WTC11 (cell line): ENCODE results near the gene NUDCD2. TPM values are rescaled to one million over a fixed set of nuclear protein-coding genes. Genes with fewer than 3 reads are reported as not detected.

Source experiments
- ATAC-seq: fragments of 200-7000 bp; cut with Tn5 transposase; 2 replicates; pipeline ENCODE4 v1.10.0; 2021; ENCODE audit warnings: mild to moderate bottlenecking, moderate library complexity
- CTCF ChIA-PET: fragments of 300-600 bp; sonication (Branson Sonifier 250); formaldehyde crosslinking; loops from one replicate; lab custom pipeline; 2021; ENCODE audit warnings: antibody characterized with exemption; lab: Charles Lee
- POLR2A ChIA-PET: fragments of 350-600 bp; sonication (Branson Sonifier 250); formaldehyde crosslinking; loops from one replicate; lab custom pipeline; 2021; ENCODE audit warnings: antibody characterized with exemption; lab: Charles Lee
- DNase-seq: peaks from one replicate; pipeline ENCODE4 v3.0.0; 2021; ENCODE audit warnings: low spot score
- H3K27ac Mint-ChIP-seq: 2 replicates; pipeline ENCODE4 v1.8.0; 2021; ENCODE audit warnings: mixed read lengths
- H3K27me3 Mint-ChIP-seq: 2 replicates; pipeline ENCODE4 v1.8.0; 2021; ENCODE audit warnings: low read depth, mild to moderate bottlenecking, moderate library complexity, mixed read lengths
- H3K36me3 Mint-ChIP-seq: 2 replicates; pipeline ENCODE4 v1.8.0; 2021; ENCODE audit warnings: mixed read lengths
- H3K4me1 Mint-ChIP-seq: 2 replicates; pipeline ENCODE4 v1.8.0; 2022; ENCODE audit warnings: mixed read lengths
- H3K4me3 Mint-ChIP-seq: 2 replicates; pipeline ENCODE4 v1.8.0; 2021; ENCODE audit warnings: mild to moderate bottlenecking, moderate library complexity, mixed read lengths
- H3K9me3 Mint-ChIP-seq: 2 replicates; pipeline ENCODE4 v1.8.0; 2021; ENCODE audit warnings: mixed read lengths
- ATF1 ChIP-seq: sonication (generic); formaldehyde crosslinking; IDR thresholded peaks from 2 replicates; pipeline ENCODE4 v1.8.1; 2023; ENCODE audit warnings: mild to moderate bottlenecking, moderate library complexity, missing genetic modification reagents
- CREM ChIP-seq: sonication (generic); formaldehyde crosslinking; IDR thresholded peaks from 2 replicates; pipeline ENCODE4 v1.8.1; 2022; ENCODE audit warnings: mild to moderate bottlenecking, missing genetic modification reagents, moderate library complexity
- FOXP1 ChIP-seq: sonication (generic); formaldehyde crosslinking; IDR thresholded peaks from 2 replicates; pipeline ENCODE4 v1.8.0; 2022; ENCODE audit warnings: missing genetic modification reagents, mild to moderate bottlenecking, moderate library complexity, borderline replicate concordance
- GRHL2 ChIP-seq: fragments of 250-450 bp; sonication (Bioruptor Pico); IDR thresholded peaks from 2 replicates; pipeline ENCODE4 v1.8.0; 2022; ENCODE audit warnings: mild to moderate bottlenecking, moderate library complexity; ENCODE audit not compliant: insufficient replicate concordance, severe bottlenecking
- HMGA2 ChIP-seq: fragments of 250-450 bp; sonication (Bioruptor Pico); IDR thresholded peaks from 2 replicates; pipeline ENCODE4 v1.4.0; 2021; ENCODE audit warnings: mild to moderate bottlenecking, moderate library complexity
- JUN ChIP-seq: sonication (generic); formaldehyde crosslinking; IDR thresholded peaks from 2 replicates; pipeline ENCODE4 v1.8.0; 2023; ENCODE audit warnings: mild to moderate bottlenecking, missing genetic modification reagents
- MXD4 ChIP-seq: fragments of 250-450 bp; sonication (Bioruptor Pico); IDR thresholded peaks from 2 replicates; pipeline ENCODE4 v1.8.0; 2021; ENCODE audit warnings: mild to moderate bottlenecking, moderate library complexity, borderline replicate concordance
- NR3C1 ChIP-seq: sonication (generic); formaldehyde crosslinking; conservative IDR thresholded peaks from 2 replicates; pipeline ENCODE4 v1.8.1; 2023; ENCODE audit warnings: low read depth, mild to moderate bottlenecking, missing genetic modification reagents
- SMAD4 ChIP-seq: sonication (generic); formaldehyde crosslinking; IDR thresholded peaks from 2 replicates; pipeline ENCODE4 v1.8.0; 2022; ENCODE audit warnings: mild to moderate bottlenecking, missing genetic modification reagents
- SOX15 ChIP-seq: fragments of 250-450 bp; sonication (Bioruptor Pico); IDR thresholded peaks from 2 replicates; pipeline ENCODE4 v1.9.0; 2021; ENCODE audit warnings: mild to moderate bottlenecking
- TP53 ChIP-seq: sonication (generic); formaldehyde crosslinking; IDR thresholded peaks from 2 replicates; pipeline ENCODE4 v1.8.1; 2023; ENCODE audit warnings: mild to moderate bottlenecking, missing genetic modification reagents
- ZNF219 ChIP-seq: sonication (generic); formaldehyde crosslinking; IDR thresholded peaks from 2 replicates; pipeline ENCODE4 v1.8.0; 2023; ENCODE audit warnings: missing genetic modification reagents, mild to moderate bottlenecking, borderline replicate concordance
- total RNA-seq: library from RNA; stranded (reverse); gene quantifications from 3 replicates; pipeline ENCODE4 v1.2.3, GENCODE V29; 2021
- TF ChIP-seq, protein P1 (sequence below): sonication (generic); formaldehyde crosslinking; IDR thresholded peaks from 2 replicates; pipeline ENCODE4 v1.8.0; 2023; ENCODE audit warnings: mild to moderate bottlenecking, missing genetic modification reagents
- TF ChIP-seq, protein P2 (sequence below): fragments of 250-450 bp; sonication (Bioruptor Pico); IDR thresholded peaks from 2 replicates; pipeline ENCODE4 v1.9.0; 2021; ENCODE audit warnings: mild to moderate bottlenecking, borderline replicate concordance
- TF ChIP-seq, protein P3 (sequence below): sonication (generic); formaldehyde crosslinking; IDR thresholded peaks from 2 replicates; pipeline ENCODE4 v1.8.0; 2023; ENCODE audit warnings: missing genetic modification reagents
- TF ChIP-seq, protein P4 (sequence below): sonication (generic); formaldehyde crosslinking; IDR thresholded peaks from 2 replicates; pipeline ENCODE4 v1.8.1; 2023; ENCODE audit warnings: mild to moderate bottlenecking, missing genetic modification reagents, borderline replicate concordance
- TF ChIP-seq, protein P5 (sequence below): sonication (generic); formaldehyde crosslinking; IDR thresholded peaks from 2 replicates; pipeline ENCODE4 v1.8.0; 2022; ENCODE audit warnings: mild to moderate bottlenecking, missing genetic modification reagents
- TF ChIP-seq, protein P6 (sequence below): fragments of 250-450 bp; sonication (Bioruptor Pico); IDR thresholded peaks from 2 replicates; pipeline ENCODE4 v1.9.0; 2021; ENCODE audit warnings: mild to moderate bottlenecking

NUDCD2 gene
- total RNA-seq, 1 experiment from 2014 or later: 73.4 TPM

DNA sequence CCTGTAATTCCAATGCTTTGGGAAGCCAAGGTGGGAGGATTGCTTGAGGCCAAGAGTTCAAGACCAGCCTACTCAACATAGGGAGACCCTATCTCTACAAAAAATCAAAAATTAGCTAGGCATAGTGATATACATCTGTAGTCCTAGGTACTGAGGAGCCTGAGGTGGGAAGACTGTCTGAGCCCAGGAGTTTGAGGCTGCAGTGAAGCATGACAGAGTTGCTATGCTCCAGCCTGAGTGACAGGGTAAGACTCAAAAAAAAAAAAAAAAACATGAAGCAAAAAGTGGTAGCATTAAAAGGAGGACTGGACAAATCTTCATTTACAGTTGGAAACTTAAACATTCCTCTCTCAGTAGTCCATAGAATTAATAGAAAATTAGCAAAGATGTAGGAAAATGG is 12.7 kb downstream of the NUDCD2 start (continued):
- TF ChIP-seq, protein P1, sequence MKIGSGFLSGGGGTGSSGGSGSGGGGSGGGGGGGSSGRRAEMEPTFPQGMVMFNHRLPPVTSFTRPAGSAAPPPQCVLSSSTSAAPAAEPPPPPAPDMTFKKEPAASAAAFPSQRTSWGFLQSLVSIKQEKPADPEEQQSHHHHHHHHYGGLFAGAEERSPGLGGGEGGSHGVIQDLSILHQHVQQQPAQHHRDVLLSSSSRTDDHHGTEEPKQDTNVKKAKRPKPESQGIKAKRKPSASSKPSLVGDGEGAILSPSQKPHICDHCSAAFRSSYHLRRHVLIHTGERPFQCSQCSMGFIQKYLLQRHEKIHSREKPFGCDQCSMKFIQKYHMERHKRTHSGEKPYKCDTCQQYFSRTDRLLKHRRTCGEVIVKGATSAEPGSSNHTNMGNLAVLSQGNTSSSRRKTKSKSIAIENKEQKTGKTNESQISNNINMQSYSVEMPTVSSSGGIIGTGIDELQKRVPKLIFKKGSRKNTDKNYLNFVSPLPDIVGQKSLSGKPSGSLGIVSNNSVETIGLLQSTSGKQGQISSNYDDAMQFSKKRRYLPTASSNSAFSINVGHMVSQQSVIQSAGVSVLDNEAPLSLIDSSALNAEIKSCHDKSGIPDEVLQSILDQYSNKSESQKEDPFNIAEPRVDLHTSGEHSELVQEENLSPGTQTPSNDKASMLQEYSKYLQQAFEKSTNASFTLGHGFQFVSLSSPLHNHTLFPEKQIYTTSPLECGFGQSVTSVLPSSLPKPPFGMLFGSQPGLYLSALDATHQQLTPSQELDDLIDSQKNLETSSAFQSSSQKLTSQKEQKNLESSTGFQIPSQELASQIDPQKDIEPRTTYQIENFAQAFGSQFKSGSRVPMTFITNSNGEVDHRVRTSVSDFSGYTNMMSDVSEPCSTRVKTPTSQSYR (CRISPR knock-in tag): no peak
- TF ChIP-seq JUN: no peak
- TF ChIP-seq HMGA2 (CRISPR knock-in tag): no peak
- no peak for TF ChIP-seq SOX15 (CRISPR knock-in tag)

DNA sequence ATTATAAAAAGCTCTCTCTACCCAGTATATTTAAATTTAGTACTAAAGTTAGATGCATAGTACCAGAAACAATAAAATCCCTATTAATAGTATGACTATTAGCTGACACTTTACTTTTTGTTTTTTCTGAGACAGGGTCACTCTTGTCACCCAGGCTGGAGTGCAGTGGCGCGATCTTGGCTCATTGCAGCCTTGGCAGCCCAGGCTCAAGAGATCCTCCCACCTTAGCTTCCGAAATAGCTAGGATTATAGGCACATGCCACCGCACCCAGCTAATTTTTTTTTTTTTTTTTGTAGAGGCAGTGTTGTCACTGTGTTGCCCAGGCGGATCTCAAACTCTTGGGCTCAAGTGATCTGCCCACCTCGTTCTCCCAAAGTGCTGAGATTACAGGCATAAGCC is 14.6 kb downstream of the NUDCD2 start:
- DNase-seq (no peak), ATAC-seq (no peak; the same call in 1 of the 2 replicates)
- ChIA-PET POLR2A (interaction anchor here (0.6 kb wide), 1 partner anchor 10 kb away, joined by 3 read pairs; no protein-coding TSS in a partner anchor), CTCF (no interaction called here)
- H3K9me3 Mint-ChIP-seq: peaks cover 9% of the 10 kb centered on the region
- peaks cover 82% of the 10 kb centered on the region for H3K36me3 Mint-ChIP-seq
- H3K4me1 Mint-ChIP-seq: peaks cover 8% of the 10 kb centered on the region
- TF ChIP-seq ZNF219 (CRISPR knock-in tag): no peak
- TF ChIP-seq, protein P2, sequence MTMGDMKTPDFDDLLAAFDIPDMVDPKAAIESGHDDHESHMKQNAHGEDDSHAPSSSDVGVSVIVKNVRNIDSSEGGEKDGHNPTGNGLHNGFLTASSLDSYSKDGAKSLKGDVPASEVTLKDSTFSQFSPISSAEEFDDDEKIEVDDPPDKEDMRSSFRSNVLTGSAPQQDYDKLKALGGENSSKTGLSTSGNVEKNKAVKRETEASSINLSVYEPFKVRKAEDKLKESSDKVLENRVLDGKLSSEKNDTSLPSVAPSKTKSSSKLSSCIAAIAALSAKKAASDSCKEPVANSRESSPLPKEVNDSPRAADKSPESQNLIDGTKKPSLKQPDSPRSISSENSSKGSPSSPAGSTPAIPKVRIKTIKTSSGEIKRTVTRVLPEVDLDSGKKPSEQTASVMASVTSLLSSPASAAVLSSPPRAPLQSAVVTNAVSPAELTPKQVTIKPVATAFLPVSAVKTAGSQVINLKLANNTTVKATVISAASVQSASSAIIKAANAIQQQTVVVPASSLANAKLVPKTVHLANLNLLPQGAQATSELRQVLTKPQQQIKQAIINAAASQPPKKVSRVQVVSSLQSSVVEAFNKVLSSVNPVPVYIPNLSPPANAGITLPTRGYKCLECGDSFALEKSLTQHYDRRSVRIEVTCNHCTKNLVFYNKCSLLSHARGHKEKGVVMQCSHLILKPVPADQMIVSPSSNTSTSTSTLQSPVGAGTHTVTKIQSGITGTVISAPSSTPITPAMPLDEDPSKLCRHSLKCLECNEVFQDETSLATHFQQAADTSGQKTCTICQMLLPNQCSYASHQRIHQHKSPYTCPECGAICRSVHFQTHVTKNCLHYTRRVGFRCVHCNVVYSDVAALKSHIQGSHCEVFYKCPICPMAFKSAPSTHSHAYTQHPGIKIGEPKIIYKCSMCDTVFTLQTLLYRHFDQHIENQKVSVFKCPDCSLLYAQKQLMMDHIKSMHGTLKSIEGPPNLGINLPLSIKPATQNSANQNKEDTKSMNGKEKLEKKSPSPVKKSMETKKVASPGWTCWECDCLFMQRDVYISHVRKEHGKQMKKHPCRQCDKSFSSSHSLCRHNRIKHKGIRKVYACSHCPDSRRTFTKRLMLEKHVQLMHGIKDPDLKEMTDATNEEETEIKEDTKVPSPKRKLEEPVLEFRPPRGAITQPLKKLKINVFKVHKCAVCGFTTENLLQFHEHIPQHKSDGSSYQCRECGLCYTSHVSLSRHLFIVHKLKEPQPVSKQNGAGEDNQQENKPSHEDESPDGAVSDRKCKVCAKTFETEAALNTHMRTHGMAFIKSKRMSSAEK (CRISPR knock-in tag): no peak
- no peak for TF ChIP-seq MXD4
- H3K4me3 Mint-ChIP-seq: no peak overlapping the region
- H3K27me3 Mint-ChIP-seq: no peaks in the 10 kb centered on the region
- no peak overlapping the region for H3K27ac Mint-ChIP-seq

DNA sequence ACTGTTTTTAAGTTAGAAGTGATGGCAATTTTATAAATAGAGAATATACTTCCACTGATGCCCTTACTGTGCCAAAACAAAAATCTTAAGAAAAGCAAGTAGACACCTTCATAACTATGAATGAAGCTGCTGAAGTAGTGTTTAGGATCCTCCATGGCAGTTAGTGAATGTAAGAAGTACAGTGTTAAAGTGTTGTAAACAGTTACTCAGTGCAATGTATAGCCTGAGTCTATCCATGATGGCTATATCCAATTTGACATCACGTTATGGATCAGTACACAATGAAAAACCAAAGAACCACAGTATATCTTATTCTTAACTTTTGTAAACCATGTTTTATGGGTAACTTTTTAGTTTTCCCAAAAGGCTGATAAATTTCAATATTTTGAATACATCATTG is 15.4 kb downstream of the NUDCD2 start:
- DNase-seq (no peak), ATAC-seq (no peak)
- peaks cover 15% of the 10 kb centered on the region for H3K4me1 Mint-ChIP-seq
- H3K27ac Mint-ChIP-seq: no peak overlapping the region
- H3K4me3 Mint-ChIP-seq: no peak overlapping the region
- H3K27me3 Mint-ChIP-seq: no peaks in the 10 kb centered on the region
- peaks cover 9% of the 10 kb centered on the region for H3K9me3 Mint-ChIP-seq
- ChIA-PET POLR2A (no interaction called here), CTCF (no interaction called here)
- peaks cover 89% of the 10 kb centered on the region for H3K36me3 Mint-ChIP-seq
- TF ChIP-seq CREM (no peak), FOXP1 (CRISPR knock-in tag) (no peak), ATF1 (CRISPR knock-in tag) (no peak), ZNF219 (CRISPR knock-in tag) (no peak), TP53 (CRISPR knock-in tag) (no peak), GRHL2 (CRISPR knock-in tag) (no peak), NR3C1 (no peak), SMAD4 (no peak)
- TF ChIP-seq, protein P3, sequence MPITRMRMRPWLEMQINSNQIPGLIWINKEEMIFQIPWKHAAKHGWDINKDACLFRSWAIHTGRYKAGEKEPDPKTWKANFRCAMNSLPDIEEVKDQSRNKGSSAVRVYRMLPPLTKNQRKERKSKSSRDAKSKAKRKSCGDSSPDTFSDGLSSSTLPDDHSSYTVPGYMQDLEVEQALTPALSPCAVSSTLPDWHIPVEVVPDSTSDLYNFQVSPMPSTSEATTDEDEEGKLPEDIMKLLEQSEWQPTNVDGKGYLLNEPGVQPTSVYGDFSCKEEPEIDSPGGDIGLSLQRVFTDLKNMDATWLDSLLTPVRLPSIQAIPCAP (CRISPR knock-in tag): no peak
- TF ChIP-seq, protein P4, sequence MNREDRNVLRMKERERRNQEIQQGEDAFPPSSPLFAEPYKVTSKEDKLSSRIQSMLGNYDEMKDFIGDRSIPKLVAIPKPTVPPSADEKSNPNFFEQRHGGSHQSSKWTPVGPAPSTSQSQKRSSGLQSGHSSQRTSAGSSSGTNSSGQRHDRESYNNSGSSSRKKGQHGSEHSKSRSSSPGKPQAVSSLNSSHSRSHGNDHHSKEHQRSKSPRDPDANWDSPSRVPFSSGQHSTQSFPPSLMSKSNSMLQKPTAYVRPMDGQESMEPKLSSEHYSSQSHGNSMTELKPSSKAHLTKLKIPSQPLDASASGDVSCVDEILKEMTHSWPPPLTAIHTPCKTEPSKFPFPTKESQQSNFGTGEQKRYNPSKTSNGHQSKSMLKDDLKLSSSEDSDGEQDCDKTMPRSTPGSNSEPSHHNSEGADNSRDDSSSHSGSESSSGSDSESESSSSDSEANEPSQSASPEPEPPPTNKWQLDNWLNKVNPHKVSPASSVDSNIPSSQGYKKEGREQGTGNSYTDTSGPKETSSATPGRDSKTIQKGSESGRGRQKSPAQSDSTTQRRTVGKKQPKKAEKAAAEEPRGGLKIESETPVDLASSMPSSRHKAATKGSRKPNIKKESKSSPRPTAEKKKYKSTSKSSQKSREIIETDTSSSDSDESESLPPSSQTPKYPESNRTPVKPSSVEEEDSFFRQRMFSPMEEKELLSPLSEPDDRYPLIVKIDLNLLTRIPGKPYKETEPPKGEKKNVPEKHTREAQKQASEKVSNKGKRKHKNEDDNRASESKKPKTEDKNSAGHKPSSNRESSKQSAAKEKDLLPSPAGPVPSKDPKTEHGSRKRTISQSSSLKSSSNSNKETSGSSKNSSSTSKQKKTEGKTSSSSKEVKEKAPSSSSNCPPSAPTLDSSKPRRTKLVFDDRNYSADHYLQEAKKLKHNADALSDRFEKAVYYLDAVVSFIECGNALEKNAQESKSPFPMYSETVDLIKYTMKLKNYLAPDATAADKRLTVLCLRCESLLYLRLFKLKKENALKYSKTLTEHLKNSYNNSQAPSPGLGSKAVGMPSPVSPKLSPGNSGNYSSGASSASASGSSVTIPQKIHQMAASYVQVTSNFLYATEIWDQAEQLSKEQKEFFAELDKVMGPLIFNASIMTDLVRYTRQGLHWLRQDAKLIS: no peak
- TF ChIP-seq, protein P5, sequence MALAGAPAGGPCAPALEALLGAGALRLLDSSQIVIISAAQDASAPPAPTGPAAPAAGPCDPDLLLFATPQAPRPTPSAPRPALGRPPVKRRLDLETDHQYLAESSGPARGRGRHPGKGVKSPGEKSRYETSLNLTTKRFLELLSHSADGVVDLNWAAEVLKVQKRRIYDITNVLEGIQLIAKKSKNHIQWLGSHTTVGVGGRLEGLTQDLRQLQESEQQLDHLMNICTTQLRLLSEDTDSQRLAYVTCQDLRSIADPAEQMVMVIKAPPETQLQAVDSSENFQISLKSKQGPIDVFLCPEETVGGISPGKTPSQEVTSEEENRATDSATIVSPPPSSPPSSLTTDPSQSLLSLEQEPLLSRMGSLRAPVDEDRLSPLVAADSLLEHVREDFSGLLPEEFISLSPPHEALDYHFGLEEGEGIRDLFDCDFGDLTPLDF (CRISPR knock-in tag): no peak
- TF ChIP-seq, protein P6, sequence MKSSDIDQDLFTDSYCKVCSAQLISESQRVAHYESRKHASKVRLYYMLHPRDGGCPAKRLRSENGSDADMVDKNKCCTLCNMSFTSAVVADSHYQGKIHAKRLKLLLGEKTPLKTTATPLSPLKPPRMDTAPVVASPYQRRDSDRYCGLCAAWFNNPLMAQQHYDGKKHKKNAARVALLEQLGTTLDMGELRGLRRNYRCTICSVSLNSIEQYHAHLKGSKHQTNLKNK (CRISPR knock-in tag): no peak
